WTC11 (cell line): ENCODE results near the gene NKX2-1.

Experiments used
- CTCF ChIP-seq: fragments of 200-600 bp; IDR thresholded peaks from 2 replicates; pipeline ENCODE4 v1.8.0; 2022; ENCODE audit warnings: antibody characterized with exemption
- E2F4 ChIP-seq: sonication (generic); formaldehyde crosslinking; IDR thresholded peaks from 2 replicates; pipeline ENCODE4 v1.8.1; 2022; ENCODE audit warnings: low read depth, mild to moderate bottlenecking, moderate library complexity, missing genetic modification reagents, borderline replicate concordance
- ESRRA ChIP-seq: sonication (generic); formaldehyde crosslinking; IDR thresholded peaks from 2 replicates; pipeline ENCODE4 v1.8.1; 2022; ENCODE audit warnings: mild to moderate bottlenecking, missing genetic modification reagents, borderline replicate concordance
- FOXK1 ChIP-seq: sonication (generic); formaldehyde crosslinking; IDR thresholded peaks from 2 replicates; pipeline ENCODE4 v1.8.0; 2022; ENCODE audit warnings: mild to moderate bottlenecking, moderate library complexity, missing genetic modification reagents
- GTF2I ChIP-seq: fragments of 250-450 bp; sonication (Bioruptor Pico); conservative IDR thresholded peaks from 2 replicates; pipeline ENCODE4 v1.4.0; 2021; ENCODE audit warnings: mild to moderate bottlenecking
- MAX ChIP-seq: sonication (generic); formaldehyde crosslinking; IDR thresholded peaks from 2 replicates; pipeline ENCODE4 v1.8.0; 2022; ENCODE audit warnings: mild to moderate bottlenecking, missing genetic modification reagents
- SMAD4 ChIP-seq: sonication (generic); formaldehyde crosslinking; IDR thresholded peaks from 2 replicates; pipeline ENCODE4 v1.8.0; 2022; ENCODE audit warnings: mild to moderate bottlenecking, missing genetic modification reagents
- TEAD4 ChIP-seq: sonication (generic); formaldehyde crosslinking; IDR thresholded peaks from 2 replicates; pipeline ENCODE4 v1.8.0; 2022; ENCODE audit warnings: mild to moderate bottlenecking, missing genetic modification reagents
- ZNF232 ChIP-seq: sonication (generic); formaldehyde crosslinking; IDR thresholded peaks from 2 replicates; pipeline ENCODE4 v1.8.0; 2022; ENCODE audit warnings: mild to moderate bottlenecking, missing genetic modification reagents
- ZNF263 ChIP-seq: sonication (generic); formaldehyde crosslinking; IDR thresholded peaks from 2 replicates; pipeline ENCODE4 v1.8.1; 2022; ENCODE audit warnings: low read depth, mild to moderate bottlenecking, moderate library complexity, missing genetic modification reagents
- TF ChIP-seq, protein P1 (sequence below): sonication (generic); formaldehyde crosslinking; IDR thresholded peaks from 2 replicates; pipeline ENCODE4 v1.8.0; 2023; ENCODE audit warnings: missing genetic modification reagents
- TF ChIP-seq, protein P2 (sequence below): fragments of 250-450 bp; sonication (Bioruptor Pico); conservative IDR thresholded peaks from 2 replicates; pipeline ENCODE4 v1.9.0; 2021; ENCODE audit warnings: mild to moderate bottlenecking
- TF ChIP-seq, protein P3 (sequence below): sonication (generic); formaldehyde crosslinking; IDR thresholded peaks from 2 replicates; pipeline ENCODE4 v1.8.0; 2022; ENCODE audit warnings: missing genetic modification reagents

DNA sequence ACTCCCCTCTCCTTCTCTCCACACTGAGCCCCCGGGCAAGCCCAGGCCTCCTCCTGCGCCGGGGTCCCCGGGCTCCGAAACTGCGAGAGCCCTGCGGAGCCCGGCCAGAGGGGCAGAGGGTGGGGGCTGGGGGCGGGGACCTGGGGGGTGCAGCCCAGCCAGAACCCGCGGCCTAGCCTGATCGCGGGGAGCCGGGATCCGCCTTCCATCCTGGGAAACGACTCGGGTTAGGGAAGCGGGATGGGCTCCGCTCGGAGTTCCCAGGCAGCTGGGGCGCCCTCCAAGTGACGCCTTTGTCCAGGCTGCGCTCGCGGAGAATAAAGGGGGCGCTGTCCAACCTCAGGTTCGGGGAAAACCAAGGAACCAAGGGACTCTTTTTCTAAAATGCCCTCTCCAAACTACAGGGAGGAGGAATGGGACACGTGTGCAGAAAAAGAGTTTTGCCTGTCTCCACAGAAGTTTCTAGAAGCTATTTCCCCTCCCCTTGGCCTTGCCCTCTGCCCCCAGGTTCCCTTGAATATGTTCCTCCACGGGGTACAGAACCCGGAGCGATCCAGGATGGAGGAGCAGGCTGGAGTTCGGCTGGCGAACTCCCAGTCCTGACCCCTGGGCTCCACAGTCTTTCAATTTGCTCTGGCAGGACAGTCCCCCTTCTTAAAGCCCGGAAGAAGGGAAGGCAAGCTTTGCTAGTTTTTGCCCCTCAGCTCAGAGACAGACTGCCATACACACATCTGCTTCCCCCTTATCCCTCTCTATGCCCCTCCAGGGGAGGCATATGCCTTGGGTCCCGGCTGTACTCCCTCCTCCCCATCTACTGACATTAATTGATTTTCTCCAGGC, 13.9 kb downstream of the NKX2-1 start:
- TF ChIP-seq SMAD4 (CRISPR knock-in tag) (no peak), FOXK1 (CRISPR knock-in tag) (no peak), GTF2I (CRISPR knock-in tag) (no peak), E2F4 (CRISPR knock-in tag) (no peak), MAX (CRISPR knock-in tag) (no peak), ZNF263 (CRISPR knock-in tag) (no peak), ESRRA (CRISPR knock-in tag) (no peak), ZNF232 (CRISPR knock-in tag) (no peak), TEAD4 (CRISPR knock-in tag) (no peak), CTCF (no peak)
- TF ChIP-seq, protein P1, sequence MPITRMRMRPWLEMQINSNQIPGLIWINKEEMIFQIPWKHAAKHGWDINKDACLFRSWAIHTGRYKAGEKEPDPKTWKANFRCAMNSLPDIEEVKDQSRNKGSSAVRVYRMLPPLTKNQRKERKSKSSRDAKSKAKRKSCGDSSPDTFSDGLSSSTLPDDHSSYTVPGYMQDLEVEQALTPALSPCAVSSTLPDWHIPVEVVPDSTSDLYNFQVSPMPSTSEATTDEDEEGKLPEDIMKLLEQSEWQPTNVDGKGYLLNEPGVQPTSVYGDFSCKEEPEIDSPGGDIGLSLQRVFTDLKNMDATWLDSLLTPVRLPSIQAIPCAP (CRISPR knock-in tag): no peak
- TF ChIP-seq, protein P2, sequence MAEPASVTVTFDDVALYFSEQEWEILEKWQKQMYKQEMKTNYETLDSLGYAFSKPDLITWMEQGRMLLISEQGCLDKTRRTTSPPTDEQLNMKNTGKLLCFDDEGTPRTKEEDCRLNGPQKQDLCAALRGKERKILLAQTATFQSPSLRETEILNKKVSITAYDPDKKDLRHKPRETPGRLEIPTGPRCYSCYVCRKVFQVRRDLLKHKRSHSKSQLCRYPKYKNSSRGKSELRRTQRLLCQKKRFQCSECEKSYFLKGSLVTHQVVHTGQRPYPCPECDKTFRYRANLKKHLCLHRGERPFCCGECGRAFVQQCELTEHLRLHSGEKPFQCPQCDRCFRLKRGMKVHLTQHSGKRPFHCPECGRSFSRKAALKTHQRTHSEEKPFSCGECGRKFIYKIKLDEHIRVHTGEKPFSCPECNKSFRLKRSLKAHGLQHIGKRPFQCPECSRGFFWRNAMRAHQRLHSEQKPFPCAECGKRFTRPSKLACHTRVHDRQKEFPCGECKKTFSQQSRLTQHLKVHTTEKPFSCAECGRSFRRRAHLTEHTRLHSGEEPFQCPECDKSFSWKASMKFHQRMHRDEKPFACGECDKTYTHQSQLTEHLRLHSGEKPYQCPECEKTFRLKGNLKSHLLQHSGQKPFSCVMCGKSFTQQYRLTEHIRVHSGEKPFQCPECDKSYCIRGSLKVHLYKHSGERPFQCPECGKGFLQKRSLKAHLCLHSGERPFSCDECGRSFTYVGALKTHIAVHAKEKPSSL: no peak
- TF ChIP-seq, protein P3, sequence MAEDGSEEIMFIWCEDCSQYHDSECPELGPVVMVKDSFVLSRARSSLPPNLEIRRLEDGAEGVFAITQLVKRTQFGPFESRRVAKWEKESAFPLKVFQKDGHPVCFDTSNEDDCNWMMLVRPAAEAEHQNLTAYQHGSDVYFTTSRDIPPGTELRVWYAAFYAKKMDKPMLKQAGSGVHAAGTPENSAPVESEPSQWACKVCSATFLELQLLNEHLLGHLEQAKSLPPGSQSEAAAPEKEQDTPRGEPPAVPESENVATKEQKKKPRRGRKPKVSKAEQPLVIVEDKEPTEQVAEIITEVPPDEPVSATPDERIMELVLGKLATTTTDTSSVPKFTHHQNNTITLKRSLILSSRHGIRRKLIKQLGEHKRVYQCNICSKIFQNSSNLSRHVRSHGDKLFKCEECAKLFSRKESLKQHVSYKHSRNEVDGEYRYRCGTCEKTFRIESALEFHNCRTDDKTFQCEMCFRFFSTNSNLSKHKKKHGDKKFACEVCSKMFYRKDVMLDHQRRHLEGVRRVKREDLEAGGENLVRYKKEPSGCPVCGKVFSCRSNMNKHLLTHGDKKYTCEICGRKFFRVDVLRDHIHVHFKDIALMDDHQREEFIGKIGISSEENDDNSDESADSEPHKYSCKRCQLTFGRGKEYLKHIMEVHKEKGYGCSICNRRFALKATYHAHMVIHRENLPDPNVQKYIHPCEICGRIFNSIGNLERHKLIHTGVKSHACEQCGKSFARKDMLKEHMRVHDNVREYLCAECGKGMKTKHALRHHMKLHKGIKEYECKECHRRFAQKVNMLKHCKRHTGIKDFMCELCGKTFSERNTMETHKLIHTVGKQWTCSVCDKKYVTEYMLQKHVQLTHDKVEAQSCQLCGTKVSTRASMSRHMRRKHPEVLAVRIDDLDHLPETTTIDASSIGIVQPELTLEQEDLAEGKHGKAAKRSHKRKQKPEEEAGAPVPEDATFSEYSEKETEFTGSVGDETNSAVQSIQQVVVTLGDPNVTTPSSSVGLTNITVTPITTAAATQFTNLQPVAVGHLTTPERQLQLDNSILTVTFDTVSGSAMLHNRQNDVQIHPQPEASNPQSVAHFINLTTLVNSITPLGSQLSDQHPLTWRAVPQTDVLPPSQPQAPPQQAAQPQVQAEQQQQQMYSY (CRISPR knock-in tag): no peak
